Hippocampal formation (tissue), 2 donors: ENCODE results near the gene FOXD3.

ENCODE experiments used
- DNase-seq, 2 donors: peaks; one replicate each; lab custom pipeline; 2025; lab: John Stamatoyannopoulos, UW

The FOXD3 gene

DNA sequence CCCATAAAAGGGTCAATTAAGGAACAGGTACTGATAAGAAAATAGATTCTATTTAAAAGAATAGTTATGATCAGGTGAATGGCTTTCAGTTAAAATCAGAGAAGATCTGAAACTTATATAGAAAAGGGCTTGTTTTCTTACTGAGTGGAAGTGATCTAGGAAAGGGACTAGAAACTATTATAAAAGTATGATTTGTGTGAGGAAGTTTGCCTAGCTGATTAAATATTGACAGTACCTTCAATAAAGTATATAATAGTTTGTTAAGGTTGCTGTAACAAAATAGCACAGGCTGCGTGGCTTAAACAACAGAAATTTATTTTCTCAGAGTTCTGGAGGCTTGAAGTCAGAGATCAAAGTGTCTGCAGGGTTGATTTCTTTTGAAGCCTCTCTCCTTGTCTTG, 39.7 kb downstream of the FOXD3 start:
- no peak for DNase-seq

DNA sequence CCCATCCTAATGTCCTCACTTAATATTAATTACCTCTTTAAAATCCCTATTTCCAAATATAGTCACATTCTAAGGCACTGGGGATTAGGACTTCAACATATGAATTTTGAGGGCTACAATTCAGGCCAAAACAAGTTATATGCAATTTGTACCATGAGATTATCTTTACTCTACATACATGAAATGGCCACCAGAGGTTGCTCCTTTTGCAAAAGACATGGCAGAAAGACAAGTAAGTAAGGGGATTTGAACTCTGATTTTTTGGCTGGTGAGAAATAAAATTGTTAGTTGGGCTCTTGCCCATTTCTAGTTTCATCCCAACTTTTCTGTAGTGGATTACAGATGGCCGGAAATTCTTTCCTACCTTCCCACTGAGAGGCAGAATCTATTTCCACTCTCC, 40.2 kb downstream of the FOXD3 start:
- DNase-seq = no peak

DNA sequence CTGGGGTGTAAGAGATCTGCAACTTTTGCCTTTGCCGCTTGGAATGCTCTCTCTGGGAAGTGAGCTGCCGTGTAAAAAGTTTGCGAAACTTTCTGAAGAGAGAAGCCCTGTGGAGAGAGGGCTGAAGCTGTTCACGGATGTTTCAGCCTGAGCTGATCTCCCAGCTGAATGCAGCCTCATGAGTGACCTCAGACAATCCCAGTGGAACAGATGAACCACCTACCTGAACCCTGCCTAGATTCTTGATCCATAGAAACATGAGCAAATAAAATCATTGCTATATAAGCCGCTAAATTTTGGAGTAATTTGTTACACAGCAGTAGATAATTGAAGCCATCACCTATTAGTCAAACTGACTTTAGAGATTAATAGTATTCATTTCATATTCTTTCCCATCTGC, 40.6 kb downstream of the FOXD3 start:
- no peak for DNase-seq

DNA sequence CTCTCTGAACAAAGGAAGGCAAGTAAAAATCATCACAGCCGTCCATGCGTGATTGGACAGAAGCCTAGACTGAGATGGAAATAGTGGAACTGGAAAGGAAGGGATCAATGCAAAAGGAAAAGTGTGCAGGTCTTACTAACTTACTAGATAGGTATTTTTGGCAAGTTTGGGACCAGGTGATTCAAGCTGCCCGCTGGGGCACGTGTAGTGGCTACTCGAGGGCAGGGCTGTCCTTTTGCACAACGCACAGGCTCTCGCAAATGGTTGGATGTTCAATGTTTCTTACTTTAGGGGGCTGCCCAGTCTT, 44.5 kb downstream of the FOXD3 start:
- DNase-seq = no peak

DNA sequence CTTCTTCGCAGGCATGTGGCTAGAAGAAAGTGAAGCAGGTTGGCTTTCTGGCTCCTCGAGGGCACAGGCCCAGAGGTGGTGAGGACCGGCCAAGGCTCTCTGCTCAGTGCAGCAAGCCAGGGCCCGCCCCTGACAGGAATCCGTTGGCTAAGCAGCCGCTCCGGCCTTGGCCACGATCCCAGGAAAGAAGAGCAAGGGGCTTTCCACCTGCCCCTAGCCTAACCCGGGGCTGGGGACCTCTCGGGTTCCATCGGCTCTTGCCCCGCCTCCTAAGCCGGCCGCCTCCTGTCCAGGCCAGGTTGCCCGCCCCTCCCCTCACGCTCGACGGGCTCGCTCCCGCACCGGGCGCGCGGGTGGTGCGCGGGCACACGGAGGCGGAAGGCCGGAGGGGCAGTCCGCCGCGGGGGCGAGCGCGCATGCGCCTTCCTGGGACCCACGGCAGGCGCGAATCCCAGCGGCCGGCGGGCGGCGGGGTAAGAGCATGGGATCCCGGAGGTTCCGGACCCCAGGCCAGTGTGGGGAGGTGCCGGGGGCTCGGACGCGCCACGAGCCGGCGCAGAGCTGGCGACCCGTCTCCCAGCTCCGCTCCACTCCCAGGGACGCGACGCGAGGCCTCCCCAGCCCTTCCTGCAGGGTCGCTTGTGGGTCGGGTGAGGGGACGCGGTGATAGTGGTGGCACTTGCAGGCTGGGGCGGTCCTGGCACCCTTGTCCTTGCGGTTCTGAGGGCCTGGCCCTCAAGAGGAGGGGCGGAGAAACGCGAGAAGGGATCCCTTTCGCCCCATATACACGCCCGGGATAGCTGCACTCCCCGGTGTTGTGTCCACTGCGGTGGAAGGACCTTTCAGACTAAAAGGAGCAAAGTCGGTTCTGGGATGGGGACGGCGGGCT, 45.1 kb downstream of the FOXD3 start, which contains the start of gene ALG6:
ALG6 (plus strand) TSS at position 413 of the 889 bp plus-strand sequence. CDS start 3,351 bp downstream, outside the sequence.
- peak; percentile 83 to 87 for DNase-seq

DNA sequence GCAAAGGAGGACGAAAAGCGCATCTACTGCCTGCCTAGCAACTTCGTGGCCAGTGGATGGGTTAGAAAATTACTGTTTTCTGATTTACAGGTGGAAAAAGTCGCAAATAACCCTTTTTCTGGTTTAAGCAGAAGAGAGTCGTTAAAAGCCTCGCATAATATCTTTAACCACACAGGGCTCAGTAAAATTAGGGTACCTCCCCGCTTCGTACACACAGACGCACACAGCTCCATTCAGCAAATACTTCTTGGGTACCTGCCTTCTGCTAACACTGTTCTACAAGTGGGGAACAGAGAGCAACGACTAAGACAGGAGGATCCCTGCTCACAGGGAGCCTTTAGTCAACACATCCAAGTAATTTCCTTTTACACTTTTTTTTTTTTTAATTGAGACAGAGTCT, 45.8 kb downstream of the FOXD3 start:
- DNase-seq = no peak
